ENCODE data around the gene CERS1. TPM values are rescaled to one million over a fixed set of nuclear protein-coding genes. Genes with fewer than 3 reads are reported as not detected.

Gene CERS1
- total and polyA plus RNA-seq, 4 donors, result 0.28 TPM; not detected in 3

DNA sequence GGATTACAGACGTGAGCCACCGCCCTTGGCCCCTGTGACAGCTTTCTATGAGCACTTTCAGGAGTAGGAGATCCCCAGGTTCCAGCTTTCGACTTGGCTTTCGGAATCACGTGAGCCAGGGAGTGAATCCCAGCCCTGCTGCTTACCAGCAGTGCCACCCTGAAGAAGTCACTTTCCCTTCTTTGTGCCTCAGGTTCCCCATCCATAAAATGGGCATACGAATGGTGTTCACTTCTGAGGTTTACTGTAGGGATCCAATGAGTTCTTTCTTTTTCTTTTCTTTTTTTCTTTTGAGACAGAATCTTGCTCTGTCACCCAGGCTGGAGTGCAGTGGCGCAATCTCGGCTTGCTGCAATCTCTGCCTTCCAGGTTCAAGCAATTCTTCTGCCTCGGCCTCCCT lies 49.3 kb upstream of the CERS1 start:
- no peaks in the 10 kb centered on the region for H3K36me3 ChIP-seq (ENCODE audit: control insufficient read depth in 4 of 4, insufficient read depth in 3 of 4, low read depth in 1 of 4, low read length in 3 of 4)
- no peak overlapping the region for H3K27ac ChIP-seq (ENCODE audit: low read depth in 1 of 2, low read length in 2 of 2)
- TF ChIP-seq, protein P1, sequence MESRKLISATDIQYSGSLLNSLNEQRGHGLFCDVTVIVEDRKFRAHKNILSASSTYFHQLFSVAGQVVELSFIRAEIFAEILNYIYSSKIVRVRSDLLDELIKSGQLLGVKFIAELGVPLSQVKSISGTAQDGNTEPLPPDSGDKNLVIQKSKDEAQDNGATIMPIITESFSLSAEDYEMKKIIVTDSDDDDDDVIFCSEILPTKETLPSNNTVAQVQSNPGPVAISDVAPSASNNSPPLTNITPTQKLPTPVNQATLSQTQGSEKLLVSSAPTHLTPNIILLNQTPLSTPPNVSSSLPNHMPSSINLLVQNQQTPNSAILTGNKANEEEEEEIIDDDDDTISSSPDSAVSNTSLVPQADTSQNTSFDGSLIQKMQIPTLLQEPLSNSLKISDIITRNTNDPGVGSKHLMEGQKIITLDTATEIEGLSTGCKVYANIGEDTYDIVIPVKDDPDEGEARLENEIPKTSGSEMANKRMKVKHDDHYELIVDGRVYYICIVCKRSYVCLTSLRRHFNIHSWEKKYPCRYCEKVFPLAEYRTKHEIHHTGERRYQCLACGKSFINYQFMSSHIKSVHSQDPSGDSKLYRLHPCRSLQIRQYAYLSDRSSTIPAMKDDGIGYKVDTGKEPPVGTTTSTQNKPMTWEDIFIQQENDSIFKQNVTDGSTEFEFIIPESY (IDR thresholded peaks at IDR 0.05), result no peak
- no peak for TF ChIP-seq JUND (IDR thresholded peaks at IDR 0.05)
- no peak for TF ChIP-seq RXRA (IDR thresholded peaks at IDR 0.05)
- TF ChIP-seq EGR1 (IDR thresholded peaks at IDR 0.05; ENCODE audit: low read depth in 2 of 2), result no peak
- TF ChIP-seq HNF4A (conservative IDR thresholded peaks at IDR 0.05), result no peak
- TF ChIP-seq FOXA2 (IDR thresholded peaks at IDR 0.05), result no peak
- TF ChIP-seq, protein P2, sequence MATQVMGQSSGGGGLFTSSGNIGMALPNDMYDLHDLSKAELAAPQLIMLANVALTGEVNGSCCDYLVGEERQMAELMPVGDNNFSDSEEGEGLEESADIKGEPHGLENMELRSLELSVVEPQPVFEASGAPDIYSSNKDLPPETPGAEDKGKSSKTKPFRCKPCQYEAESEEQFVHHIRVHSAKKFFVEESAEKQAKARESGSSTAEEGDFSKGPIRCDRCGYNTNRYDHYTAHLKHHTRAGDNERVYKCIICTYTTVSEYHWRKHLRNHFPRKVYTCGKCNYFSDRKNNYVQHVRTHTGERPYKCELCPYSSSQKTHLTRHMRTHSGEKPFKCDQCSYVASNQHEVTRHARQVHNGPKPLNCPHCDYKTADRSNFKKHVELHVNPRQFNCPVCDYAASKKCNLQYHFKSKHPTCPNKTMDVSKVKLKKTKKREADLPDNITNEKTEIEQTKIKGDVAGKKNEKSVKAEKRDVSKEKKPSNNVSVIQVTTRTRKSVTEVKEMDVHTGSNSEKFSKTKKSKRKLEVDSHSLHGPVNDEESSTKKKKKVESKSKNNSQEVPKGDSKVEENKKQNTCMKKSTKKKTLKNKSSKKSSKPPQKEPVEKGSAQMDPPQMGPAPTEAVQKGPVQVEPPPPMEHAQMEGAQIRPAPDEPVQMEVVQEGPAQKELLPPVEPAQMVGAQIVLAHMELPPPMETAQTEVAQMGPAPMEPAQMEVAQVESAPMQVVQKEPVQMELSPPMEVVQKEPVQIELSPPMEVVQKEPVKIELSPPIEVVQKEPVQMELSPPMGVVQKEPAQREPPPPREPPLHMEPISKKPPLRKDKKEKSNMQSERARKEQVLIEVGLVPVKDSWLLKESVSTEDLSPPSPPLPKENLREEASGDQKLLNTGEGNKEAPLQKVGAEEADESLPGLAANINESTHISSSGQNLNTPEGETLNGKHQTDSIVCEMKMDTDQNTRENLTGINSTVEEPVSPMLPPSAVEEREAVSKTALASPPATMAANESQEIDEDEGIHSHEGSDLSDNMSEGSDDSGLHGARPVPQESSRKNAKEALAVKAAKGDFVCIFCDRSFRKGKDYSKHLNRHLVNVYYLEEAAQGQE (IDR thresholded peaks at IDR 0.05), result no peak
- TF ChIP-seq, protein P3, sequence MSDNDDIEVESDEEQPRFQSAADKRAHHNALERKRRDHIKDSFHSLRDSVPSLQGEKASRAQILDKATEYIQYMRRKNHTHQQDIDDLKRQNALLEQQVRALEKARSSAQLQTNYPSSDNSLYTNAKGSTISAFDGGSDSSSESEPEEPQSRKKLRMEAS (IDR thresholded peaks at IDR 0.05), result no peak
- TF ChIP-seq, protein P4, sequence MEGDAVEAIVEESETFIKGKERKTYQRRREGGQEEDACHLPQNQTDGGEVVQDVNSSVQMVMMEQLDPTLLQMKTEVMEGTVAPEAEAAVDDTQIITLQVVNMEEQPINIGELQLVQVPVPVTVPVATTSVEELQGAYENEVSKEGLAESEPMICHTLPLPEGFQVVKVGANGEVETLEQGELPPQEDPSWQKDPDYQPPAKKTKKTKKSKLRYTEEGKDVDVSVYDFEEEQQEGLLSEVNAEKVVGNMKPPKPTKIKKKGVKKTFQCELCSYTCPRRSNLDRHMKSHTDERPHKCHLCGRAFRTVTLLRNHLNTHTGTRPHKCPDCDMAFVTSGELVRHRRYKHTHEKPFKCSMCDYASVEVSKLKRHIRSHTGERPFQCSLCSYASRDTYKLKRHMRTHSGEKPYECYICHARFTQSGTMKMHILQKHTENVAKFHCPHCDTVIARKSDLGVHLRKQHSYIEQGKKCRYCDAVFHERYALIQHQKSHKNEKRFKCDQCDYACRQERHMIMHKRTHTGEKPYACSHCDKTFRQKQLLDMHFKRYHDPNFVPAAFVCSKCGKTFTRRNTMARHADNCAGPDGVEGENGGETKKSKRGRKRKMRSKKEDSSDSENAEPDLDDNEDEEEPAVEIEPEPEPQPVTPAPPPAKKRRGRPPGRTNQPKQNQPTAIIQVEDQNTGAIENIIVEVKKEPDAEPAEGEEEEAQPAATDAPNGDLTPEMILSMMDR (IDR thresholded peaks at IDR 0.05; ENCODE audit: low read depth, low read length, missing input control), result no peak
- no peak for TF ChIP-seq SP1 (IDR thresholded peaks at IDR 0.05)
- TF ChIP-seq NR2F2 (IDR thresholded peaks at IDR 0.05), result no peak
- no peak overlapping the region for H3K9ac ChIP-seq (ENCODE audit: low read depth in 1 of 2, low read length in 2 of 2)
- H3K9me3 ChIP-seq (ENCODE audit: control insufficient read depth in 4 of 4, low read length in 3 of 4), result no peaks in the 10 kb centered on the region
- H3K27me3 ChIP-seq (ENCODE audit: control insufficient read depth in 4 of 4, insufficient read depth in 4 of 4, low read length in 3 of 4), result no peaks in the 10 kb centered on the region
- no peak overlapping the region for H3K4me3 ChIP-seq (ENCODE audit: low read depth in 1 of 3, low read length in 3 of 3)
- peaks cover 2 to 6% (median 4%) of the 10 kb centered on the region in 4 donors for H3K4me1 ChIP-seq (ENCODE audit: control insufficient read depth in 4 of 4, insufficient read depth in 4 of 4, low read length in 3 of 4)
- WGBS, result 88% methylated on average over 9 of the region's 9 CpGs
- no peak for DNase-seq (ENCODE audit: low spot score)

DNA sequence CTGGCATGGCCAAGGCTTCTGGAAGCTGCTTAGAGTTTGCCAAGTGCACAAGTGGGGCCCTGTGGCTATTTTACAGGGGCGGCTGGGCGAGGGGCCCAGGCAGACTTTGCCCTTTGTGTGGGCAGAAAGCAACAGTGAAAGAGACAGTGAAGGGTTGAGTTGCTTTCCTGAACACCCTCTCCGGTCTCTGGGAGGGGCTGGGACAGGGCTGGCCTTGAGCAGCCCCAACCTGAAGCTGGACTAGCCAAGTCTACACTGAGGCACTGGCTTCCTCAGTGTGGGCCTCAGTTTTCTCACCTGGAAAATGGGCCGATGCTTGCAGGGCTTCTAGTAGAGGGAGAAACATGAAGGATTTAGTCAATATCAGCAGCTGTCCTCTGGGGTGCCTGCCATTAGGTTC lies 47.5 kb upstream of the CERS1 start:
- 69% methylated on average over 4 of the region's 4 CpGs for WGBS
- Histone ChIP-seq H3K4me1 (ENCODE audit: control insufficient read depth in 4 of 4, insufficient read depth in 4 of 4, low read length in 3 of 4) (peaks cover 2 to 6% (median 4%) of the 10 kb centered on the region in 4 donors), H3K27me3 (ENCODE audit: control insufficient read depth in 4 of 4, insufficient read depth in 4 of 4, low read length in 3 of 4) (no peaks in the 10 kb centered on the region), H3K36me3 (ENCODE audit: control insufficient read depth in 4 of 4, insufficient read depth in 3 of 4, low read depth in 1 of 4, low read length in 3 of 4) (no peaks in the 10 kb centered on the region), H3K4me3 (ENCODE audit: low read depth in 1 of 3, low read length in 3 of 3) (no peak overlapping the region), H3K9me3 (ENCODE audit: control insufficient read depth in 4 of 4, low read length in 3 of 4) (no peaks in the 10 kb centered on the region), H3K9ac (ENCODE audit: low read depth in 1 of 2, low read length in 2 of 2) (no peak overlapping the region), H3K27ac (ENCODE audit: low read depth in 1 of 2, low read length in 2 of 2) (no peak overlapping the region)
- TF ChIP-seq TAF1 (conservative IDR thresholded peaks at IDR 0.05) (no peak), FOXA2 (IDR thresholded peaks at IDR 0.05) (no peak), GABPA (IDR thresholded peaks at IDR 0.05 in 1 of 2, conservative IDR thresholded peaks at IDR 0.05 in 1 of 2) (no peak), NR2F2 (IDR thresholded peaks at IDR 0.05) (no peak), HNF4G (IDR thresholded peaks at IDR 0.05) (no peak), RAD21 (IDR thresholded peaks at IDR 0.05) (no peak), EGR1 (IDR thresholded peaks at IDR 0.05; ENCODE audit: low read depth in 2 of 2) (no peak), SP1 (IDR thresholded peaks at IDR 0.05) (no peak), JUND (IDR thresholded peaks at IDR 0.05) (no peak)
- TF ChIP-seq, protein P2 (IDR thresholded peaks at IDR 0.05), result no peak
- TF ChIP-seq, protein P1 (IDR thresholded peaks at IDR 0.05), result no peak
- TF ChIP-seq, protein P4 (IDR thresholded peaks at IDR 0.05; ENCODE audit: low read depth, low read length, missing input control), result no peak
- DNase-seq (ENCODE audit: low spot score), result no peak
